GM10266 (cell line): Measurements from ENCODE around the gene CDKN1C.
"Not testable (repeated sequence)": the region's sequence is repeated elsewhere in the genome, so short reads cannot be mapped to it uniquely, and the experiment has no call there.

Source experiments
- DNase-seq: peaks from one replicate; pipeline ENCODE4 v3.0.0; 2012; ENCODE audit errors: extremely low spot score
- CTCF ChIP-seq: IDR thresholded peaks from 2 replicates; pipeline ENCODE4 v1.5.1; 2012; ENCODE audit warnings: mild to moderate bottlenecking, low read depth; ENCODE audit not compliant: control insufficient read depth, insufficient read depth; ENCODE audit errors: missing control alignments

Gene CDKN1C

GRCh38 chr11:2911785-2912391 lies 26.3 kb upstream of the CDKN1C start:
- no peak for TF ChIP-seq CTCF
- DNase-seq = no peak

- DNase-seq = no peak
- TF ChIP-seq CTCF = no peak
These were observed 25.7 kb upstream of the CDKN1C start for GRCh38 chr11:2911088-2911784.

- no peak for DNase-seq
- TF ChIP-seq CTCF = no peak
These were observed 24.9 kb upstream of the CDKN1C start for GRCh38 chr11:2910401-2910955.

- DNase-seq = no peak
- TF ChIP-seq CTCF = no peak
These were observed 23.7 kb upstream of the CDKN1C start for GRCh38 chr11:2909133-2909902.

- TF ChIP-seq CTCF = no peak
- DNase-seq = no peak
These were observed 22.6 kb upstream of the CDKN1C start for GRCh38 chr11:2908130-2908529.

GRCh38 chr11:2905299-2905698 lies 19.7 kb upstream of the CDKN1C start:
- not testable (repeated sequence) for DNase-seq

GRCh38 chr11:2904153-2905052 lies 18.8 kb upstream of the CDKN1C start:
- TF ChIP-seq CTCF = no peak
- DNase-seq = no peak
